GM18499 (cell line): ENCODE measurements around the gene RNF17.
"Not testable (repeated sequence)": the region's sequence is repeated elsewhere in the genome, so short reads cannot be mapped to it uniquely, and the experiment has no call there.

Source experiments
- ATAC-seq: cut with Tn5 transposase; IDR thresholded peaks from one replicate; pipeline ENCODE4 v1.9.1; 2021; ENCODE audit warnings: moderate number of reproducible peaks; ENCODE audit not compliant: insufficient read depth, unreplicated experiment

Gene RNF17

GRCh38 chr13:24744247-24744646 is 19.7 kb upstream of the RNF17 start:
- ATAC-seq, result no peak

- ATAC-seq, result no peak
Measured at GRCh38 chr13:24745516-24745860, 18.5 kb upstream of the RNF17 start.

- no peak for ATAC-seq
Measured at GRCh38 chr13:24745861-24746617, 17.9 kb upstream of the RNF17 start.

GRCh38 chr13:24746618-24747247 is 17.2 kb upstream of the RNF17 start:
- no peak for ATAC-seq

GRCh38 chr13:24747248-24748060 is 16.5 kb upstream of the RNF17 start:
- ATAC-seq, result no peak

- no peak for ATAC-seq
Measured at GRCh38 chr13:24748061-24748400, 15.9 kb upstream of the RNF17 start.

- no peak for ATAC-seq
Measured at GRCh38 chr13:24759197-24759596, 4.8 kb upstream of the RNF17 start.

GRCh38 chr13:24764276-24764630 is 284 bp downstream of the RNF17 start:
- ATAC-seq, result no peak

GRCh38 chr13:24777171-24777570 is 13.2 kb downstream of the RNF17 start:
- ATAC-seq, result no peak

GRCh38 chr13:24784319-24784718 is 20.4 kb downstream of the RNF17 start:
- ATAC-seq, result no peak

- ATAC-seq, result no peak
Measured at GRCh38 chr13:24788538-24788937, 24.6 kb downstream of the RNF17 start.

GRCh38 chr13:24802074-24802473 is 38.1 kb downstream of the RNF17 start:
- ATAC-seq, result no peak

- ATAC-seq, result no peak
Measured at GRCh38 chr13:24821207-24821606, 57.2 kb downstream of the RNF17 start.

GRCh38 chr13:24822640-24823039 is 58.7 kb downstream of the RNF17 start:
- ATAC-seq, result no peak

- ATAC-seq, result not testable (repeated sequence)
Measured at GRCh38 chr13:24823122-24823710, 59.2 kb downstream of the RNF17 start.

- ATAC-seq, result no peak
Measured at GRCh38 chr13:24827799-24828198, 63.8 kb downstream of the RNF17 start.

GRCh38 chr13:24834902-24835510 is 71.0 kb downstream of the RNF17 start:
- ATAC-seq, result no peak

- not testable (repeated sequence) for ATAC-seq
Measured at GRCh38 chr13:24837528-24837927, 73.6 kb downstream of the RNF17 start.

GRCh38 chr13:24842549-24843274 is 78.7 kb downstream of the RNF17 start:
- ATAC-seq, result no peak

- ATAC-seq, result no peak
Measured at GRCh38 chr13:24851546-24851945, 87.6 kb downstream of the RNF17 start.
